WTC11 (cell line): ENCODE data around the gene MAST4. TPM values are rescaled to one million over a fixed set of nuclear protein-coding genes. Genes with fewer than 3 reads are reported as not detected.

ENCODE experiments used
- ATAC-seq: fragments of 200-7000 bp; cut with Tn5 transposase; 2 replicates; pipeline ENCODE4 v1.10.0; 2021; ENCODE audit warnings: mild to moderate bottlenecking, moderate library complexity
- CTCF ChIA-PET: fragments of 300-600 bp; sonication (Branson Sonifier 250); formaldehyde crosslinking; loops from one replicate; lab custom pipeline; 2021; ENCODE audit warnings: antibody characterized with exemption; lab: Charles Lee
- POLR2A ChIA-PET: fragments of 350-600 bp; sonication (Branson Sonifier 250); formaldehyde crosslinking; loops from one replicate; lab custom pipeline; 2021; ENCODE audit warnings: antibody characterized with exemption; lab: Charles Lee
- DNase-seq: peaks from one replicate; pipeline ENCODE4 v3.0.0; 2021; ENCODE audit warnings: low spot score
- H3K27ac Mint-ChIP-seq: 2 replicates; pipeline ENCODE4 v1.8.0; 2021; ENCODE audit warnings: mixed read lengths
- H3K27me3 Mint-ChIP-seq: 2 replicates; pipeline ENCODE4 v1.8.0; 2021; ENCODE audit warnings: low read depth, mild to moderate bottlenecking, moderate library complexity, mixed read lengths
- H3K36me3 Mint-ChIP-seq: 2 replicates; pipeline ENCODE4 v1.8.0; 2021; ENCODE audit warnings: mixed read lengths
- H3K4me1 Mint-ChIP-seq: 2 replicates; pipeline ENCODE4 v1.8.0; 2022; ENCODE audit warnings: mixed read lengths
- H3K4me3 Mint-ChIP-seq: 2 replicates; pipeline ENCODE4 v1.8.0; 2021; ENCODE audit warnings: mild to moderate bottlenecking, moderate library complexity, mixed read lengths
- H3K9me3 Mint-ChIP-seq: 2 replicates; pipeline ENCODE4 v1.8.0; 2021; ENCODE audit warnings: mixed read lengths
- AFF4 ChIP-seq: sonication (generic); formaldehyde crosslinking; IDR thresholded peaks from 2 replicates; pipeline ENCODE4 v1.8.1; 2023; ENCODE audit warnings: mild to moderate bottlenecking, missing genetic modification reagents, borderline replicate concordance
- ATF6 ChIP-seq: sonication (generic); formaldehyde crosslinking; IDR thresholded peaks from 2 replicates; pipeline ENCODE4 v1.8.1; 2023; ENCODE audit warnings: mild to moderate bottlenecking, missing genetic modification reagents
- CREM ChIP-seq: sonication (generic); formaldehyde crosslinking; IDR thresholded peaks from 2 replicates; pipeline ENCODE4 v1.8.1; 2022; ENCODE audit warnings: mild to moderate bottlenecking, missing genetic modification reagents, moderate library complexity
- GABPB1 ChIP-seq: sonication (generic); formaldehyde crosslinking; IDR thresholded peaks from 2 replicates; pipeline ENCODE4 v1.8.1; 2023; ENCODE audit warnings: mild to moderate bottlenecking, missing genetic modification reagents
- SMAD4 ChIP-seq: sonication (generic); formaldehyde crosslinking; IDR thresholded peaks from 2 replicates; pipeline ENCODE4 v1.8.0; 2022; ENCODE audit warnings: mild to moderate bottlenecking, missing genetic modification reagents
- SOX15 ChIP-seq: fragments of 250-450 bp; sonication (Bioruptor Pico); IDR thresholded peaks from 2 replicates; pipeline ENCODE4 v1.9.0; 2021; ENCODE audit warnings: mild to moderate bottlenecking
- TCF7 ChIP-seq: sonication (generic); formaldehyde crosslinking; IDR thresholded peaks from 2 replicates; pipeline ENCODE4 v1.8.0; 2022; ENCODE audit warnings: mild to moderate bottlenecking, low read depth, missing genetic modification reagents, moderate library complexity
- ZMAT4 ChIP-seq: fragments of 250-450 bp; sonication (Bioruptor Pico); IDR thresholded peaks from 2 replicates; pipeline ENCODE4 v1.9.0; 2021; ENCODE audit warnings: mild to moderate bottlenecking
- total RNA-seq: library from RNA; stranded (reverse); gene quantifications from 3 replicates; pipeline ENCODE4 v1.2.3, GENCODE V29; 2021
- TF ChIP-seq, protein P1 (sequence below): fragments of 250-450 bp; sonication (Bioruptor Pico); IDR thresholded peaks from 2 replicates; pipeline ENCODE4 v1.9.0; 2021; ENCODE audit warnings: mild to moderate bottlenecking
- TF ChIP-seq, protein P2 (sequence below): fragments of 250-450 bp; sonication (Bioruptor Pico); IDR thresholded peaks from 2 replicates; pipeline ENCODE4 v2.1.2; 2022; ENCODE audit warnings: mild to moderate bottlenecking, moderate library complexity
- TF ChIP-seq, protein P3 (sequence below): fragments of 200-600 bp; IDR thresholded peaks from 2 replicates; pipeline ENCODE4 v1.8.0; 2022; ENCODE audit warnings: antibody characterized with exemption

The MAST4 gene
- total RNA-seq, 1 experiment from 2014 or later, result 8.0 TPM

- TF ChIP-seq ATF6 (CRISPR knock-in tag) (no peak), GABPB1 (CRISPR knock-in tag) (no peak), TCF7 (CRISPR knock-in tag) (no peak), SMAD4 (CRISPR knock-in tag) (no peak), SOX15 (CRISPR knock-in tag) (no peak)
- TF ChIP-seq, protein P1, sequence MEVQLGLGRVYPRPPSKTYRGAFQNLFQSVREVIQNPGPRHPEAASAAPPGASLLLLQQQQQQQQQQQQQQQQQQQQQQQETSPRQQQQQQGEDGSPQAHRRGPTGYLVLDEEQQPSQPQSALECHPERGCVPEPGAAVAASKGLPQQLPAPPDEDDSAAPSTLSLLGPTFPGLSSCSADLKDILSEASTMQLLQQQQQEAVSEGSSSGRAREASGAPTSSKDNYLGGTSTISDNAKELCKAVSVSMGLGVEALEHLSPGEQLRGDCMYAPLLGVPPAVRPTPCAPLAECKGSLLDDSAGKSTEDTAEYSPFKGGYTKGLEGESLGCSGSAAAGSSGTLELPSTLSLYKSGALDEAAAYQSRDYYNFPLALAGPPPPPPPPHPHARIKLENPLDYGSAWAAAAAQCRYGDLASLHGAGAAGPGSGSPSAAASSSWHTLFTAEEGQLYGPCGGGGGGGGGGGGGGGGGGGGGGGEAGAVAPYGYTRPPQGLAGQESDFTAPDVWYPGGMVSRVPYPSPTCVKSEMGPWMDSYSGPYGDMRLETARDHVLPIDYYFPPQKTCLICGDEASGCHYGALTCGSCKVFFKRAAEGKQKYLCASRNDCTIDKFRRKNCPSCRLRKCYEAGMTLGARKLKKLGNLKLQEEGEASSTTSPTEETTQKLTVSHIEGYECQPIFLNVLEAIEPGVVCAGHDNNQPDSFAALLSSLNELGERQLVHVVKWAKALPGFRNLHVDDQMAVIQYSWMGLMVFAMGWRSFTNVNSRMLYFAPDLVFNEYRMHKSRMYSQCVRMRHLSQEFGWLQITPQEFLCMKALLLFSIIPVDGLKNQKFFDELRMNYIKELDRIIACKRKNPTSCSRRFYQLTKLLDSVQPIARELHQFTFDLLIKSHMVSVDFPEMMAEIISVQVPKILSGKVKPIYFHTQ (CRISPR knock-in tag), result no peak
- TF ChIP-seq, protein P2, sequence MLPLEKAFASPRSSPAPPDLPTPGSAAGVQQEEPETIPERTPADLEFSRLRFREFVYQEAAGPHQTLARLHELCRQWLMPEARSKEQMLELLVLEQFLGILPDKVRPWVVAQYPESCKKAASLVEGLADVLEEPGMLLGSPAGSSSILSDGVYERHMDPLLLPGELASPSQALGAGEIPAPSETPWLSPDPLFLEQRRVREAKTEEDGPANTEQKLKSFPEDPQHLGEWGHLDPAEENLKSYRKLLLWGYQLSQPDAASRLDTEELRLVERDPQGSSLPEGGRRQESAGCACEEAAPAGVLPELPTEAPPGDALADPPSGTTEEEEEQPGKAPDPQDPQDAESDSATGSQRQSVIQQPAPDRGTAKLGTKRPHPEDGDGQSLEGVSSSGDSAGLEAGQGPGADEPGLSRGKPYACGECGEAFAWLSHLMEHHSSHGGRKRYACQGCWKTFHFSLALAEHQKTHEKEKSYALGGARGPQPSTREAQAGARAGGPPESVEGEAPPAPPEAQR (CRISPR knock-in tag), result no peak
Measured at GRCh38 chr5:66927140-66927539, 330.9 kb downstream of the MAST4 start (continued).

- no peak for DNase-seq
- ChIA-PET POLR2A (no interaction called here), CTCF (no interaction called here)
- no peak for TF ChIP-seq ZMAT4 (CRISPR knock-in tag)
- no peak for TF ChIP-seq AFF4
- TF ChIP-seq CREM, result no peak
- no peak for TF ChIP-seq SMAD4 (CRISPR knock-in tag)
- TF ChIP-seq, protein P1 (CRISPR knock-in tag), result no peak
- TF ChIP-seq, protein P3, sequence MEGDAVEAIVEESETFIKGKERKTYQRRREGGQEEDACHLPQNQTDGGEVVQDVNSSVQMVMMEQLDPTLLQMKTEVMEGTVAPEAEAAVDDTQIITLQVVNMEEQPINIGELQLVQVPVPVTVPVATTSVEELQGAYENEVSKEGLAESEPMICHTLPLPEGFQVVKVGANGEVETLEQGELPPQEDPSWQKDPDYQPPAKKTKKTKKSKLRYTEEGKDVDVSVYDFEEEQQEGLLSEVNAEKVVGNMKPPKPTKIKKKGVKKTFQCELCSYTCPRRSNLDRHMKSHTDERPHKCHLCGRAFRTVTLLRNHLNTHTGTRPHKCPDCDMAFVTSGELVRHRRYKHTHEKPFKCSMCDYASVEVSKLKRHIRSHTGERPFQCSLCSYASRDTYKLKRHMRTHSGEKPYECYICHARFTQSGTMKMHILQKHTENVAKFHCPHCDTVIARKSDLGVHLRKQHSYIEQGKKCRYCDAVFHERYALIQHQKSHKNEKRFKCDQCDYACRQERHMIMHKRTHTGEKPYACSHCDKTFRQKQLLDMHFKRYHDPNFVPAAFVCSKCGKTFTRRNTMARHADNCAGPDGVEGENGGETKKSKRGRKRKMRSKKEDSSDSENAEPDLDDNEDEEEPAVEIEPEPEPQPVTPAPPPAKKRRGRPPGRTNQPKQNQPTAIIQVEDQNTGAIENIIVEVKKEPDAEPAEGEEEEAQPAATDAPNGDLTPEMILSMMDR, result no peak
- Mint-ChIP-seq H3K9me3 (no peaks in the 10 kb centered on the region), H3K4me3 (no peak overlapping the region), H3K27me3 (no peaks in the 10 kb centered on the region), H3K4me1 (0 out of 2 replicates have a peak, but pooled peaks cover 3% of the 10 kb centered on the region), H3K36me3 (no peaks in the 10 kb centered on the region), H3K27ac (no peak overlapping the region)
- ATAC-seq, result no peak
Measured at GRCh38 chr5:66929281-66929680, 333.1 kb downstream of the MAST4 start.
